Spinal cord (tissue), 10 donors: Measurements from ENCODE around the gene SDF4. TPM values are rescaled to one million over a fixed set of nuclear protein-coding genes. Genes with fewer than 3 reads are reported as not detected.
A peak's percentile ranks its signal among the peaks of the same experiment; 100 is the strongest.

ENCODE experiments used
- DNase-seq, 6 donors: peaks; one replicate each; pipeline versions ENCODE4 v3.0.0 to v3.0.0-alpha.2; 2013 to 2015; ENCODE audit warnings: low spot score in 6 of 6, low read depth in 4 of 6
- H3K27ac ChIP-seq: one replicate; pipeline ENCODE4 v1.5.1; 2013; ENCODE audit warnings: low read depth, low read length, control low read depth
- H3K27me3 ChIP-seq: one replicate; pipeline ENCODE4 v1.6.1; 2013; ENCODE audit warnings: low read length; ENCODE audit not compliant: control insufficient read depth, insufficient read depth
- H3K36me3 ChIP-seq: one replicate; pipeline ENCODE4 v1.6.1; 2013; ENCODE audit warnings: low read length; ENCODE audit not compliant: control insufficient read depth, insufficient read depth
- H3K4me1 ChIP-seq: one replicate; pipeline ENCODE4 v1.6.1; 2013; ENCODE audit warnings: low read length; ENCODE audit not compliant: control insufficient read depth, insufficient read depth
- H3K4me3 ChIP-seq: one replicate; pipeline ENCODE4 v1.5.1; 2013; ENCODE audit warnings: low read depth, low read length, control low read depth
- H3K9me3 ChIP-seq: one replicate; pipeline ENCODE4 v1.6.1; 2013; ENCODE audit warnings: low read length; ENCODE audit not compliant: control insufficient read depth, insufficient read depth
- WGBS: methylation state at CpG from one replicate; pipeline ENCODE4 v1.1.5; 2013; ENCODE audit warnings: missing lambda C conversion rate; ENCODE audit not compliant: insufficient coverage; 5-methylcytosine and 5-hydroxymethylcytosine counted together
- polyA plus RNA-seq, 2 donors: library from polyadenylated mRNA; unstranded; fragments of 120-200 nt; gene quantifications; one replicate each; pipeline ENCODE4 v1.2.1, GENCODE V29; 2013; ENCODE audit not compliant: insufficient read length in 2 of 2
- total RNA-seq, 2 donors: library from RNA; depleted of rRNA in 1 of 2; stranded (reverse); fragments of 120-200 nt in 1 of 2; fragments of >200 nt in 1 of 2; gene quantifications; one replicate each; pipeline versions ENCODE4 v1.2.3 to v1.2.4, GENCODE V29; 2013 to 2014
- donor health status: healthy.

Gene SDF4
- total and polyA plus RNA-seq, 4 donors, result 31.0 to 160 (median 106) TPM

GRCh38 chr1:1232208-1232795, 501 bp upstream of the SDF4 start, which contains the start of gene B3GALT6:
Gene B3GALT6 (plus strand): TSS chr1:1232237. CDS start chr1:1232279, 42 bp downstream.
- DNase-seq, result no peak
- H3K9me3 ChIP-seq, result no peaks in the 10 kb centered on the region
- H3K36me3 ChIP-seq, result peaks cover 70% of the 10 kb centered on the region
- H3K27ac ChIP-seq, result peak within 1 kb of the TSS; percentile 61
- H3K4me1 ChIP-seq, result peaks cover 41% of the 10 kb centered on the region
- 4% methylated on average over 100 of the region's 100 CpGs for WGBS
- H3K4me3 ChIP-seq, result peak within 1 kb of the TSS; percentile 68
- no peaks in the 10 kb centered on the region for H3K27me3 ChIP-seq

- Histone ChIP-seq H3K27ac (peak overlapping the region; percentile 61), H3K9me3 (no peaks in the 10 kb centered on the region), H3K4me1 (peaks cover 35% of the 10 kb centered on the region), H3K4me3 (peak overlapping the region; percentile 68), H3K36me3 (peaks cover 73% of the 10 kb centered on the region), H3K27me3 (no peaks in the 10 kb centered on the region)
- 19% methylated on average over 16 of the region's 24 CpGs for WGBS
- DNase-seq, result no peak
Observed at GRCh38 chr1:1230656-1231399, 973 bp downstream of the SDF4 start.

- Histone ChIP-seq H3K27ac (no peak overlapping the region), H3K36me3 (peaks cover 73% of the 10 kb centered on the region), H3K9me3 (no peaks in the 10 kb centered on the region), H3K4me3 (no peak overlapping the region), H3K27me3 (no peaks in the 10 kb centered on the region), H3K4me1 (peaks cover 35% of the 10 kb centered on the region)
- WGBS, result 89% methylated on average over 19 of the region's 19 CpGs
- DNase-seq, result no peak
Observed at GRCh38 chr1:1229770-1230169, 2.0 kb downstream of the SDF4 start.

GRCh38 chr1:1228596-1229321, 3.0 kb downstream of the SDF4 start:
- Histone ChIP-seq H3K27ac (no peak overlapping the region), H3K27me3 (no peaks in the 10 kb centered on the region), H3K4me1 (peaks cover 29% of the 10 kb centered on the region), H3K36me3 (peaks cover 73% of the 10 kb centered on the region), H3K4me3 (no peak overlapping the region), H3K9me3 (no peaks in the 10 kb centered on the region)
- no peak for DNase-seq
- 93% methylated on average over 27 of the region's 28 CpGs for WGBS

GRCh38 chr1:1228187-1228586, 3.6 kb downstream of the SDF4 start:
- Histone ChIP-seq H3K36me3 (peaks cover 75% of the 10 kb centered on the region), H3K27me3 (no peaks in the 10 kb centered on the region), H3K27ac (no peak overlapping the region), H3K4me1 (peaks cover 24% of the 10 kb centered on the region), H3K4me3 (no peak overlapping the region), H3K9me3 (no peaks in the 10 kb centered on the region)
- WGBS, result 95% methylated on average over 29 of the region's 30 CpGs
- DNase-seq, result no peak

- Histone ChIP-seq H3K27ac (no peak overlapping the region), H3K36me3 (peaks cover 78% of the 10 kb centered on the region), H3K4me1 (peaks cover 17% of the 10 kb centered on the region), H3K4me3 (no peak overlapping the region), H3K27me3 (no peaks in the 10 kb centered on the region), H3K9me3 (no peaks in the 10 kb centered on the region)
- 99% methylated on average over 23 of the region's 25 CpGs for WGBS
- DNase-seq, result no peak
Observed at GRCh38 chr1:1227386-1227785, 4.4 kb downstream of the SDF4 start.

GRCh38 chr1:1226566-1227362, 5.0 kb downstream of the SDF4 start:
- Histone ChIP-seq H3K27ac (no peak overlapping the region), H3K9me3 (no peaks in the 10 kb centered on the region), H3K4me1 (peaks cover 17% of the 10 kb centered on the region), H3K4me3 (no peak overlapping the region), H3K36me3 (peaks cover 85% of the 10 kb centered on the region), H3K27me3 (no peaks in the 10 kb centered on the region)
- 93% methylated on average over 36 of the region's 44 CpGs for WGBS
- no peak for DNase-seq

GRCh38 chr1:1225913-1226312, 5.9 kb downstream of the SDF4 start:
- peaks cover 91% of the 10 kb centered on the region for H3K36me3 ChIP-seq
- H3K4me1 ChIP-seq, result peaks cover 15% of the 10 kb centered on the region
- 89% methylated on average over 18 of the region's 18 CpGs for WGBS
- no peaks in the 10 kb centered on the region for H3K27me3 ChIP-seq
- no peaks in the 10 kb centered on the region for H3K9me3 ChIP-seq
- DNase-seq, result no peak
- H3K4me3 ChIP-seq, result no peak overlapping the region
- H3K27ac ChIP-seq, result no peak overlapping the region

GRCh38 chr1:1225238-1225845, 6.5 kb downstream of the SDF4 start:
- Histone ChIP-seq H3K27ac (no peak overlapping the region), H3K4me3 (no peak overlapping the region), H3K27me3 (no peaks in the 10 kb centered on the region), H3K9me3 (no peaks in the 10 kb centered on the region), H3K36me3 (peaks cover 97% of the 10 kb centered on the region), H3K4me1 (peaks cover 9% of the 10 kb centered on the region)
- no peak for DNase-seq
- WGBS, result 90% methylated on average over 24 of the region's 34 CpGs
